NCI-H748 treated with DMSO at 0.1 percent for 48 hours (cell line): ENCODE results near the gene GABARAP.

Experiments
- DNase-seq: peaks from one replicate; lab custom pipeline; 2025; lab: John Stamatoyannopoulos, UW

The GABARAP gene

GRCh38 chr17:7207120-7208001, 34.9 kb downstream of the GABARAP start:
- no peak for DNase-seq

- DNase-seq, result no peak
Observed at GRCh38 chr17:7205561-7205960, 36.7 kb downstream of the GABARAP start.

GRCh38 chr17:7204828-7205461, 37.3 kb downstream of the GABARAP start:
- peak; percentile 97 for DNase-seq

GRCh38 chr17:7204336-7204735, 37.9 kb downstream of the GABARAP start:
- no peak for DNase-seq

GRCh38 chr17:7203391-7203790, 38.9 kb downstream of the GABARAP start:
- no peak for DNase-seq

- DNase-seq, result no peak
Observed at GRCh38 chr17:7196651-7197401, 45.4 kb downstream of the GABARAP start.

GRCh38 chr17:7195971-7196370, 46.3 kb downstream of the GABARAP start:
- no peak for DNase-seq

GRCh38 chr17:7192271-7192937, 49.8 kb downstream of the GABARAP start:
- no peak for DNase-seq

GRCh38 chr17:7191571-7192270, 50.5 kb downstream of the GABARAP start:
- DNase-seq, result no peak

- no peak for DNase-seq
Observed at GRCh38 chr17:7191069-7191468, 51.2 kb downstream of the GABARAP start.

GRCh38 chr17:7190276-7190917, 51.9 kb downstream of the GABARAP start:
- DNase-seq, result no peak
